A673 (cell line): ENCODE results near the gene KRT77. TPM values are rescaled to one million over a fixed set of nuclear protein-coding genes. Genes with fewer than 3 reads are reported as not detected.

Source experiments
- BruUV-seq: library from RNA; stranded (reverse); fragments of 400-500 nt; replicated peaks from 2 replicates; lab custom pipeline; 2021; lab: Mats Ljungman, UMichigan
- CTCF ChIA-PET: fragments of 300-600 bp; sonication (Branson Sonifier 250); formaldehyde crosslinking; loops from one replicate; lab custom pipeline; 2022; ENCODE audit warnings: antibody characterized with exemption; lab: Charles Lee
- POLR2A ChIA-PET: fragments of 300-600 bp; sonication (Branson Sonifier 250); formaldehyde crosslinking; loops from one replicate; lab custom pipeline; 2022; ENCODE audit warnings: antibody characterized with exemption; ENCODE audit not compliant: low non-redundant PET; lab: Charles Lee
- DNase-seq: peaks from one replicate; pipeline ENCODE4 v3.0.0-alpha.2; 2015; ENCODE audit warnings: low spot score
- H3K27ac ChIP-seq: fragments of 200-600 bp; sonication (generic); 2 replicates; pipeline ENCODE4 v1.5.1; 2016; ENCODE audit warnings: mixed run types, low read depth, mild to moderate bottlenecking, mixed read lengths, antibody characterized with exemption, low read length; ENCODE audit not compliant: poor library complexity, severe bottlenecking
- H3K27me3 ChIP-seq: fragments of 200-600 bp; sonication (generic); replicated peaks from 2 replicates; pipeline ENCODE4 v1.6.1; 2017; ENCODE audit warnings: mixed run types, low read depth, mild to moderate bottlenecking, mixed read lengths, antibody characterized with exemption, low read length; ENCODE audit not compliant: insufficient read depth, poor library complexity
- H3K36me3 ChIP-seq: fragments of 200-600 bp; sonication (generic); 2 replicates; pipeline ENCODE4 v1.6.1; 2016; ENCODE audit warnings: mixed run types, mild to moderate bottlenecking, mixed read lengths, antibody characterized with exemption, low read length; ENCODE audit not compliant: insufficient read depth, poor library complexity, severe bottlenecking
- H3K4me1 ChIP-seq: fragments of 200-600 bp; sonication (generic); 2 replicates; pipeline ENCODE4 v1.6.1; 2017; ENCODE audit warnings: mixed run types, mild to moderate bottlenecking, mixed read lengths, antibody characterized with exemption, low read length; ENCODE audit not compliant: insufficient read depth, poor library complexity, severe bottlenecking
- H3K4me3 ChIP-seq: fragments of 200-600 bp; sonication (generic); 2 replicates; pipeline ENCODE4 v1.5.1; 2016; ENCODE audit warnings: low read depth, mixed run types, mild to moderate bottlenecking, mixed read lengths, low read length; ENCODE audit not compliant: poor library complexity, severe bottlenecking
- H3K9me3 ChIP-seq: fragments of 200-600 bp; sonication (generic); 2 replicates; pipeline ENCODE4 v1.6.1; 2016; ENCODE audit warnings: mixed run types, low read depth, mild to moderate bottlenecking, mixed read lengths, antibody characterized with exemption, low read length; ENCODE audit not compliant: poor library complexity, severe bottlenecking
- EZH2 ChIP-seq: fragments of 200-600 bp; sonication (generic); IDR thresholded peaks from 2 replicates; pipeline ENCODE4 v1.6.1; 2017; ENCODE audit warnings: borderline replicate concordance, low read depth, mild to moderate bottlenecking, mixed read lengths, antibody characterized with exemption, low read length; ENCODE audit not compliant: poor library complexity, severe bottlenecking
- intact Hi-C: fragments of 100-400 bp; cut with micrococcal nuclease; formaldehyde crosslinking; loops from one replicate; pipeline ENCODE4 v1.10.0; 2022; ENCODE audit not compliant: unreplicated experiment
- total RNA-seq: library from RNA; stranded (reverse); gene quantifications from 2 replicates; pipeline ENCODE4 v1.2.3, GENCODE V29; 2021
- TF ChIP-seq, protein P1 (sequence below): fragments of 300-800, 200-600 bp; sonication (generic); conservative IDR thresholded peaks from 2 replicates; pipeline ENCODE4 v1.5.1; 2017; ENCODE audit warnings: low read depth, mild to moderate bottlenecking, antibody characterized with exemption, low read length, moderate library complexity, mixed read lengths

KRT77 gene
- total RNA-seq, 1 experiment from 2014 or later = not detected

DNA sequence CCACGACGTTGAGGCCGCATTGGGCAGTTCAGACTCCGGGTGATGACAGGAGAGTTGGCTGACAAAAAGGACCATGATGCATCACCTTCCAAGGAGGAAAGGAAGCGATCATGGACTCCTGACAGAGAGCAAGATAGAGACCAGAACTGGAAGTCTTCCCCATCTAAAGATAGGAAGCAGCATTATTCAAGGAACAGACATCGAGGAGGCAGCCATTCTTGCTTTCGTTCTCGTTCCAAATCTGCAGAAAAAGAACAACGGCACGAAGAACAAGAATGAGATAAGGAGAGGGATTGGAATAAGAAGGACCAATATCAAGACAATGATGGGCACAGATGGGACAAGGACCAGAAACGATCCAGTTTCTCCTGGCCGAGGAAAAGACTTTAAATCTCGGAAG, 27.1 kb upstream of the KRT77 start:
- POLR2A ChIA-PET = no interaction called here
- peaks cover 31% of the 10 kb centered on the region for H3K27me3 ChIP-seq
- TF ChIP-seq, protein P1, sequence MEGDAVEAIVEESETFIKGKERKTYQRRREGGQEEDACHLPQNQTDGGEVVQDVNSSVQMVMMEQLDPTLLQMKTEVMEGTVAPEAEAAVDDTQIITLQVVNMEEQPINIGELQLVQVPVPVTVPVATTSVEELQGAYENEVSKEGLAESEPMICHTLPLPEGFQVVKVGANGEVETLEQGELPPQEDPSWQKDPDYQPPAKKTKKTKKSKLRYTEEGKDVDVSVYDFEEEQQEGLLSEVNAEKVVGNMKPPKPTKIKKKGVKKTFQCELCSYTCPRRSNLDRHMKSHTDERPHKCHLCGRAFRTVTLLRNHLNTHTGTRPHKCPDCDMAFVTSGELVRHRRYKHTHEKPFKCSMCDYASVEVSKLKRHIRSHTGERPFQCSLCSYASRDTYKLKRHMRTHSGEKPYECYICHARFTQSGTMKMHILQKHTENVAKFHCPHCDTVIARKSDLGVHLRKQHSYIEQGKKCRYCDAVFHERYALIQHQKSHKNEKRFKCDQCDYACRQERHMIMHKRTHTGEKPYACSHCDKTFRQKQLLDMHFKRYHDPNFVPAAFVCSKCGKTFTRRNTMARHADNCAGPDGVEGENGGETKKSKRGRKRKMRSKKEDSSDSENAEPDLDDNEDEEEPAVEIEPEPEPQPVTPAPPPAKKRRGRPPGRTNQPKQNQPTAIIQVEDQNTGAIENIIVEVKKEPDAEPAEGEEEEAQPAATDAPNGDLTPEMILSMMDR = no peak
- no peak for TF ChIP-seq EZH2
- no peak for DNase-seq
- no TSS peak for BruUV-seq
- no peaks in the 10 kb centered on the region for H3K4me1 ChIP-seq
- CTCF ChIA-PET = no interaction called here
- no peak overlapping the region for H3K4me3 ChIP-seq
- intact Hi-C loops = no loop called here
- H3K27ac ChIP-seq = no peak overlapping the region
- H3K36me3 ChIP-seq = no peaks in the 10 kb centered on the region
- H3K9me3 ChIP-seq = no peaks in the 10 kb centered on the region

DNA sequence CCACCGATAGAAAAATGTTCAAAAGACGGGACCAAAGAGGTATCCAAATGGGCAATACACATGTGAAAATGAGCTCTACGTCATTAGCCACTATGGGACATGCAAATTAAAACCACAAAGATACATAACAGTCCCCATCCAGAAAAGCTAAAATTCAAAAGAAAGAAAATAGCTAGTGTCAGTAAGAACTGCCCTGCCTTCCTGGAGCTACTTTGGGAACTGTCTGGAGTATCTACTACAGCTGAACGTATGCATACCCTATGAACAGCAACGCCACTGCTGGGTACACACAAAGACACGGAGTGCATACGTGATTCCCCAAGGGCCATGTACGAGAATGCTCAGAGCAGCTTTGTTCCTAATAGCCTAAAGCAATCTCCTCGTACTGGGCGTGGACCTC, 25.8 kb upstream of the KRT77 start:
- intact Hi-C loops = no loop called here
- Histone ChIP-seq H3K4me1 (no peaks in the 10 kb centered on the region), H3K4me3 (no peak overlapping the region), H3K36me3 (no peaks in the 10 kb centered on the region), H3K27me3 (peaks cover 31% of the 10 kb centered on the region), H3K9me3 (no peaks in the 10 kb centered on the region), H3K27ac (no peak overlapping the region)
- TF ChIP-seq, protein P1 = no peak
- no peak for TF ChIP-seq EZH2
- DNase-seq = no peak
- ChIA-PET CTCF (no interaction called here), POLR2A (no interaction called here)
- no TSS peak for BruUV-seq

DNA sequence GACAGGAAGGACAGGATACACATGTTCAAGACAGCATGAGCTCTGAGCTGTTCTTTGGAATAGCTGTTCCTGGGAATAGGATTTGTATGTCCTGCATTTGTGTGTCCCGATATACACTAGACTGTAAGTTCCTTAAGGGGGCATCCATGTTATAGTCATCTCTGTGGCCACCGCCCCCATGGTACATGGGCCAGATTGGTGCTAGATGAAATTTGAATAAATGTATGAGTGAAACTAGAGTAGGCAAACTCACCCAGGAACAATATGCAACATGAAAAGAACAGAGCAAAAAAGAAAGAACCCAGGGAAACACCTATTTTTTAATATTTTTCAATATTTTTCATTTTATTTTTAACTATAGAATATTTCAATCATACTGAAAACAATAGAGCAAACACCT, 25.1 kb upstream of the KRT77 start:
- POLR2A ChIA-PET = no interaction called here
- no TSS peak for BruUV-seq
- Histone ChIP-seq H3K4me1 (no peaks in the 10 kb centered on the region), H3K4me3 (no peak overlapping the region), H3K27ac (no peak overlapping the region), H3K9me3 (no peaks in the 10 kb centered on the region), H3K27me3 (peaks cover 31% of the 10 kb centered on the region), H3K36me3 (no peaks in the 10 kb centered on the region)
- intact Hi-C loops = no loop called here
- no peak for DNase-seq
- CTCF ChIA-PET = no interaction called here
- no peak for TF ChIP-seq EZH2
- TF ChIP-seq, protein P1 = no peak
